Activated CD8-positive, alpha-beta T cell treated with anti-CD3 and anti-CD28 coated beads, Interleukin-2, amount 10 ng/mL, durations not matched to agents 7 days and 5 days (primary cell): Measurements from ENCODE around the gene ATP6V0A4. TPM values are rescaled to one million over a fixed set of nuclear protein-coding genes. Genes with fewer than 3 reads are reported as not detected.
"Not testable (repeated sequence)": the region's sequence is repeated elsewhere in the genome, so short reads cannot be mapped to it uniquely, and the experiment has no call there.

Experiments
- ATAC-seq: fragments of 150-1000 bp; cut with Tn5 transposase; one replicate; pipeline ENCODE4 v1.10.0; 2021; ENCODE audit warnings: moderate library complexity
- CTCF ChIA-PET: fragments of 350-600 bp; sonication (Branson Sonifier 250); formaldehyde crosslinking; loops from one replicate; lab custom pipeline; 2021; ENCODE audit warnings: antibody characterized with exemption; lab: Charles Lee
- POLR2A ChIA-PET: fragments of 350-600 bp; sonication (Branson Sonifier 250); formaldehyde crosslinking; loops from one replicate; lab custom pipeline; 2021; ENCODE audit warnings: antibody characterized with exemption; lab: Charles Lee
- DNase-seq: peaks from one replicate; pipeline ENCODE4 v3.0.0-alpha.2; 2020
- H3K27ac Mint-ChIP-seq: one replicate; pipeline ENCODE4 v1.8.0; 2021; ENCODE audit warnings: mild to moderate bottlenecking, mixed read lengths
- H3K27me3 Mint-ChIP-seq: one replicate; pipeline ENCODE4 v1.8.0; 2021; ENCODE audit warnings: low read depth, mixed read lengths
- H3K36me3 Mint-ChIP-seq: one replicate; pipeline ENCODE4 v1.8.0; 2021; ENCODE audit warnings: low read depth, mixed read lengths
- H3K4me1 Mint-ChIP-seq: one replicate; pipeline ENCODE4 v1.8.0; 2021; ENCODE audit warnings: low read depth, mixed read lengths
- H3K4me3 Mint-ChIP-seq: one replicate; pipeline ENCODE4 v1.8.0; 2021; ENCODE audit warnings: mild to moderate bottlenecking, mixed read lengths
- H3K9me3 Mint-ChIP-seq: one replicate; pipeline ENCODE4 v1.8.0; 2022; ENCODE audit warnings: mixed read lengths; ENCODE audit not compliant: insufficient read depth
- total RNA-seq, 2 experiments: library from RNA; stranded (reverse); gene quantifications; one replicate each; pipeline ENCODE4 v1.2.3, GENCODE V29; 2021

ATP6V0A4 gene
- total RNA-seq, 2 experiments from 2014 or later = not detected

DNA sequence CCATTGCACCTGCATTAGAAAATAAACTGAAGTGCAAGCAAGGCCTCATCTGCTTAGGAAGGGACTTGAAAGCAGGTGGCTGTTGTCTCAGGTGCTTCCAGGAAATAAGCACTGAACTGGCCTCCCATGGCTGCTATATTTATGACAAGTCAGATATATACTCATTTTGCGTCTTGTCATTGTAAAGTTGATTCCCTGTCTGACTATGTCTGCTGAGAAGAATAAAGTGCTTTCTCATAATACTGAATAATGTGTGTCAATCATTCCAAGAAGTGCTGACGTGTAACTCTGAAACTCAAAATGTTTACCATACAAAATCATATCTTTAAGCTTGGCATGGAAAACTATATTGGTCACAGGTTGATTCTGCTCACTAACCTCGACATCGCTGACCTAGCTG, 51.9 kb downstream of the ATP6V0A4 start:
- ChIA-PET CTCF (interaction anchor here (1.0 kb wide), 1 partner anchor 119 kb away, joined by 5 read pairs; no protein-coding TSS in a partner anchor), POLR2A (no interaction called here)
- ATAC-seq (no peak), DNase-seq (no peak)
- H3K4me1 Mint-ChIP-seq = peaks cover 39% of the 10 kb centered on the region
- H3K27ac Mint-ChIP-seq = no peak overlapping the region
- peaks cover 4% of the 10 kb centered on the region for H3K27me3 Mint-ChIP-seq
- no peak overlapping the region for H3K4me3 Mint-ChIP-seq
- no peaks in the 10 kb centered on the region for H3K9me3 Mint-ChIP-seq
- H3K36me3 Mint-ChIP-seq = no peaks in the 10 kb centered on the region

DNA sequence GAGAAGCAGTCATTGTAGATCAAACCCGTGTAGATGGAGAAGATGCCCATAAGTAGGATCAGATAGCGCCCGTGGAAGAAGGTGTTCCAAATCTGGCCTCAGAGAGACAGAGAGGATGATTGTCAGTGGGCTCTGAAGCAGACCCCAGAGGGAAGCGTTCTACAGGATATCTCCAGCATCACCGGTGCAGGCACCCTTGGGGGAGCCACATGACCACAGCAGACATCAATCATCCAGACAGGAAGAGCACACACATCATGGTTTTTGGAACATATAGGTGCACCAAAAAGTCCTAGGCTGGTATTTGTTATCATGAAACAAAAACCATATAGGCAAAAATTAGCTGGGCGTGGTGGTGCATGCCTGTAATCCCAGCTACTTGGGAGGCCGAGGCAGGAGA, 52.8 kb downstream of the ATP6V0A4 start:
- ATAC-seq (peak; percentile 58), DNase-seq (peak; percentile 40)
- Mint-ChIP-seq H3K4me3 (no peak overlapping the region), H3K4me1 (peaks cover 30% of the 10 kb centered on the region), H3K27ac (no peak overlapping the region), H3K27me3 (no peaks in the 10 kb centered on the region), H3K9me3 (no peaks in the 10 kb centered on the region), H3K36me3 (no peaks in the 10 kb centered on the region)
- ChIA-PET POLR2A (no interaction called here), CTCF (interaction anchor here (1.0 kb wide), 1 partner anchor 120 kb away, joined by 5 read pairs; no protein-coding TSS in a partner anchor)

DNA sequence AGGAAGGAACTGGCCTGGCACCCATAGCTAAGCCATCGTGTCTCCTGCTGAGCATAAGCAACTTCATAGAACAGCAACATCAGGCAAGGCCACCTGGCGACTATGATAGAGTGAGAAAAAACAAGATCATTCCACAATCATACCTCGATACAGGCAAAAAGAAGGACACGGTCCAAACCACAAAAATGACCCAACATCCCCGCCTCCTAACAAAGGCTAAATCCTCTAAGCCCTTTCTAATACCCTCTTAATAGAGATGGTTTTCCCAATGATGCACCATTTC, 56.6 kb downstream of the ATP6V0A4 start:
- Mint-ChIP-seq H3K4me1 (peaks cover 24% of the 10 kb centered on the region), H3K36me3 (no peaks in the 10 kb centered on the region), H3K27ac (no peak overlapping the region), H3K27me3 (no peaks in the 10 kb centered on the region), H3K4me3 (no peak overlapping the region), H3K9me3 (no peaks in the 10 kb centered on the region)
- ATAC-seq = no peak
- no peak for DNase-seq
- ChIA-PET CTCF (no interaction called here), POLR2A (no interaction called here)

GRCh38 chr7:138739859-138740258, 58.1 kb downstream of the ATP6V0A4 start:
- no peak for ATAC-seq
- POLR2A ChIA-PET = no interaction called here
- DNase-seq = no peak
- Mint-ChIP-seq H3K4me1 (peaks cover 13% of the 10 kb centered on the region), H3K36me3 (no peaks in the 10 kb centered on the region), H3K4me3 (no peak overlapping the region), H3K9me3 (no peaks in the 10 kb centered on the region), H3K27me3 (no peaks in the 10 kb centered on the region), H3K27ac (no peak overlapping the region)
- CTCF ChIA-PET = interaction anchor here (0.7 to 2.6 kb wide), 8 partner anchors 10 to 290 kb away, joined by 3 to 40 read pairs (median 11); partner anchors contain the start of gene TRIM24

DNA sequence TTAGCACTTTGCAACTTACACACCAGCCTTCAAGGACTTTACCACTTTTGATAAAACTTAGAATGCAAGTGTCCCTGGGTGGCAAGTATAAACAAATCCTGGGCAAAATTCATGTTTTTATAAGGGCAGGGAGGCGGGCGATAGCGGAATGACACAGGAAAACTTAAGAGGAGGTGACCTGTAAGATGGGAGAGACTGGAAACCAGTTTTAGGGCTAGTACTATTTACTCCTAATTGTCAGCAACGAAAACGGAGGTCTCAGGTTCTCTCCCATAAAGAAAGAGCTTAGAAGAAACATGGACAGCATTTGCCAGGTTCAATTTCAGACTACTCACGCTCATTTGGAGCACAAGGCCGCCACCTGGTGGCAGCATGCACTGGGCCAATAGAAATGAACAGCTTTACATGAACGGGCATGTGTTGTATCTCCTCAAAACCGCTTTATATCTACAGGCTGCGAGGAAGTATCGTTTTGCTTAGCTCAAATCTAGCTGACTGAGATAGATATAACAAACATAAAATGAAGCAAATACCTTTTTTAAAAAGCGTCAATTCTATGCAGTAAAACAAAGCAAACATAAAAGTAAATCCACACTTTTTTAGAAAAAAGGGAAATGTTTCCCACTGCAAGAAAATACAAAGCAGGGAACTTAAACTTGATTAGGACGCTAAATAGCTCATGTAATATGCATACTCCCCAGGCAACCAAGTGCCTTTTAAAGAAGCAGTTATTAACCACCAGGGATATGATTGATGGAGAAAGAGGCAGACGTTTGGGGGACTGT, 59.3 kb downstream of the ATP6V0A4 start:
- ChIA-PET CTCF (interaction anchor here (0.6 to 2.6 kb wide), 65 partner anchors 9 to 835 kb away, joined by 3 to 72 read pairs (median 4); partner anchors contain the start of genes CREB3L2 and TRIM24), POLR2A (interaction anchor here (1.0 to 1.4 kb wide), 2 partner anchors 14 to 577 kb away, joined by 5 to 6 read pairs; no protein-coding TSS in a partner anchor)
- DNase-seq (peak; percentile 90), ATAC-seq (peak; percentile 97)
- Mint-ChIP-seq H3K27me3 (no peaks in the 10 kb centered on the region), H3K4me1 (peaks cover 13% of the 10 kb centered on the region), H3K9me3 (no peaks in the 10 kb centered on the region), H3K27ac (peak overlapping the region; percentile 14), H3K36me3 (no peaks in the 10 kb centered on the region), H3K4me3 (no peak overlapping the region)

GRCh38 chr7:138738114-138738513, 59.9 kb downstream of the ATP6V0A4 start:
- no peaks in the 10 kb centered on the region for H3K36me3 Mint-ChIP-seq
- no peak overlapping the region for H3K4me3 Mint-ChIP-seq
- POLR2A ChIA-PET = interaction anchor here (1.0 to 1.4 kb wide), 2 partner anchors 15 to 577 kb away, joined by 5 to 6 read pairs; no protein-coding TSS in a partner anchor
- no peak for ATAC-seq
- no peak overlapping the region for H3K27ac Mint-ChIP-seq
- H3K9me3 Mint-ChIP-seq = no peaks in the 10 kb centered on the region
- H3K27me3 Mint-ChIP-seq = no peaks in the 10 kb centered on the region
- H3K4me1 Mint-ChIP-seq = peaks cover 13% of the 10 kb centered on the region
- CTCF ChIA-PET = interaction anchor here (0.6 to 2.6 kb wide), 53 partner anchors 8 to 835 kb away, joined by 3 to 72 read pairs (median 5); partner anchors contain the start of genes CREB3L2 and TRIM24
- no peak for DNase-seq

DNA sequence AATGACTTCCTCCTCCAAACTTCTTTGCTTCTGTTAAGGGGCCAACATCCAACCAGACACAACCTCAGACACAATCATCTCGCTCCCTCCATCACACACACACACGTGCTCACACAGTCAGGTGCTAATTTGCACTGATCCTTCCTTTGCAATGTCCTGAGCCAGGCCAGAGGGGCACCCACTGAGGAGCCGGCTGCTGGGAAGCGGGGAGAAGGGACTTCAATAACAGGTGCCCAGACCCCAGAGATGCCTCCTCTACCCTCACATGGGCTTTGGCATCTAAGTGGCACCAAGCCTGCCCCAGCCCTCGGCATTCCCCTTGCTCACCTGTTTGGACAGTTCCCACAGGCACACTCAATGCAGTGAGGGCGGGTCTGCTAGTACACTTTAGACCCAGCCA, 62.6 kb downstream of the ATP6V0A4 start:
- ATAC-seq = no peak
- H3K4me3 Mint-ChIP-seq = no peak overlapping the region
- H3K4me1 Mint-ChIP-seq = peaks cover 13% of the 10 kb centered on the region
- H3K27me3 Mint-ChIP-seq = no peaks in the 10 kb centered on the region
- ChIA-PET POLR2A (no interaction called here), CTCF (no interaction called here)
- H3K9me3 Mint-ChIP-seq = no peaks in the 10 kb centered on the region
- no peaks in the 10 kb centered on the region for H3K36me3 Mint-ChIP-seq
- H3K27ac Mint-ChIP-seq = no peak overlapping the region
- no peak for DNase-seq

- H3K27ac Mint-ChIP-seq, POLR2A ChIA-PET, H3K9me3 Mint-ChIP-seq, H3K4me3 Mint-ChIP-seq, DNase-seq, H3K4me1 Mint-ChIP-seq, CTCF ChIA-PET, H3K36me3 Mint-ChIP-seq, H3K27me3 Mint-ChIP-seq, ATAC-seq: not testable (repeated sequence)
These were observed 66.3 kb downstream of the ATP6V0A4 start for GRCh38 chr7:138731733-138732132.

GRCh38 chr7:138729444-138729843, 68.6 kb downstream of the ATP6V0A4 start:
- Mint-ChIP-seq H3K27ac (no peak overlapping the region), H3K36me3 (no peaks in the 10 kb centered on the region), H3K27me3 (no peaks in the 10 kb centered on the region), H3K4me1 (no peaks in the 10 kb centered on the region), H3K4me3 (no peak overlapping the region), H3K9me3 (no peaks in the 10 kb centered on the region)
- DNase-seq = no peak
- POLR2A ChIA-PET = no interaction called here
- CTCF ChIA-PET = interaction anchor here (1.3 kb wide), 1 partner anchor 9 kb away, joined by 4 read pairs; no protein-coding TSS in a partner anchor
- ATAC-seq = no peak

DNA sequence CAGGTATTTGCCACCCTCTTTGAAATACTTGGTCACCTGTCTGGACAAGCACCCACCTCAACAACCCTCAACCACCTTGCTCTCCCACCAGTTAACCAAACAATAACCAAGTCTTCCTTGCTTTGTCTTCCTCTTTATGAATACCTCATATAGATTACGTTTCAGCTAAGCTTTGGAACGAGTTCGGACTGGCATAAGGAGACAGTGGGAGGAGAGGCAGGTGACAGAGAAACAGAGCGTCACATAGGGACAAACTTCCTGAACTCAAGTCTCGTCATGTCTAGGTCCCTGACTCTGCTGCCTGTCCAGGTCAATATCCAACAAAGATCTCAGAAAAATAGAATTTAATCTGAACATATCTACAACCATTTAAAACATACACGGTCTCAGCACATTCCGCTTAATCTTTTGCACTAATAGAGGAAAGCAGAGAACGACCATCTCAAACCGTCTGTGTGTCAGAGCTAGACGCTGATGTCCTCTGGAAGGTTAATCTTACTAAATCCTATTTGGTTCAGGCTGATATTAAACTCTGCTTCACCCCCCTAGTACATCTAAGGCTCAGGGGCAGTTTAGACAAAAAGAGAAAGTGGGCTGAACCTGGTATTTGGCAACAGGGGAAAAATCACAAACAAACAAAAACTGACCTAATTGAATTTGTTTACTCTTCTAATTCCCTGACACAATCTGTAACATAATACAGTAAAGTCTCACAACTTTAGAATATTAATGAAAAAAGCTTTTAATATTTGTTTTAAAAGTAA, 70.5 kb downstream of the ATP6V0A4 start:
- ChIA-PET CTCF (interaction anchor here (1.1 to 1.7 kb wide), 2 partner anchors 11 to 1071 kb away, joined by 3 to 4 read pairs; no protein-coding TSS in a partner anchor), POLR2A (no interaction called here)
- Mint-ChIP-seq H3K4me3 (no peak overlapping the region), H3K4me1 (no peaks in the 10 kb centered on the region), H3K27ac (no peak overlapping the region), H3K9me3 (no peaks in the 10 kb centered on the region), H3K27me3 (no peaks in the 10 kb centered on the region), H3K36me3 (no peaks in the 10 kb centered on the region)
- DNase-seq (no peak), ATAC-seq (no peak)

- no peaks in the 10 kb centered on the region for H3K27me3 Mint-ChIP-seq
- H3K4me1 Mint-ChIP-seq = no peaks in the 10 kb centered on the region
- CTCF ChIA-PET = interaction anchor here (1.7 kb wide), 1 partner anchor 12 kb away, joined by 4 read pairs; no protein-coding TSS in a partner anchor
- no peak overlapping the region for H3K27ac Mint-ChIP-seq
- DNase-seq (no peak), ATAC-seq (no peak)
- H3K4me3 Mint-ChIP-seq = no peak overlapping the region
- no peaks in the 10 kb centered on the region for H3K9me3 Mint-ChIP-seq
- POLR2A ChIA-PET = no interaction called here
- no peaks in the 10 kb centered on the region for H3K36me3 Mint-ChIP-seq
These were observed 71.7 kb downstream of the ATP6V0A4 start for GRCh38 chr7:138726288-138726687.
